K562 (cell line): ENCODE results near the gene EVX1. TPM values are rescaled to one million over a fixed set of nuclear protein-coding genes. Genes with fewer than 3 reads are reported as not detected.
A peak's percentile ranks its signal among the peaks of the same experiment; 100 is the strongest.

Experiments used
- ATAC-seq: fragments of 200-7000 bp; cut with Tn5 transposase; 3 replicates; pipeline ENCODE4 v1.9.1; 2020; ENCODE audit warnings: moderate library complexity
- BruUV-seq: library from RNA; stranded (reverse); fragments of 400-500 nt; replicated peaks from 2 replicates; lab custom pipeline; 2021; lab: Mats Ljungman, UMichigan
- CTCF ChIA-PET: fragments of 300-600 bp; formaldehyde crosslinking; extraction: SDS; loops from one replicate; lab custom pipeline; 2021; ENCODE audit warnings: low intra/inter-chr PET ratio; lab: Yijun Ruan, JAX
- POLR2A ChIA-PET: fragments of 300-600, 350-650 bp; sonication (Branson Sonifier 250); formaldehyde crosslinking; extraction: SDS; loops from one replicate; lab custom pipeline; 2021; ENCODE audit warnings: antibody characterized with exemption, inconsistent platforms; lab: Yijun Ruan, JAX
- DNase-seq, 4 experiments: peaks; one replicate each; pipeline versions ENCODE4 v3.0.0 to v3.0.0-alpha.2; 2011 to 2018; ENCODE audit warnings: low spot score in 3 of 4, mixed read lengths in 3 of 4; ENCODE audit errors: extremely low read depth in 1 of 4
- FAIRE-seq: peaks from 2 replicates; lab custom pipeline; 2011; peaks lifted over from hg19 to GRCh38; lab: Jason Lieb, UNC
- H2AFZ ChIP-seq: 2 replicates; pipeline ENCODE4 v1.6.0; 2011; ENCODE audit warnings: low read depth, low read length, control low read depth, inconsistent platforms
- H3K27ac ChIP-seq: fragments of 200-600 bp; 3 replicates; pipeline ENCODE4 v1.8.0; 2011; ENCODE audit warnings: low read depth, mild to moderate bottlenecking, control low read depth, inconsistent platforms, low read length, moderate library complexity, mixed read lengths; ENCODE audit errors: extremely low read depth
- H3K27me3 ChIP-seq, 2 experiments: fragments of 300-600 bp in 1 of 2; 2 replicates in 1 of 2; 3 replicates in 1 of 2; pipeline versions ENCODE4 v1.6.0 to v1.8.0; 2011; ENCODE audit warnings: inconsistent platforms in 2 of 2, low read length in 2 of 2, mild to moderate bottlenecking in 1 of 2, mixed read lengths in 1 of 2, moderate library complexity in 1 of 2; ENCODE audit not compliant: control insufficient read depth in 2 of 2, insufficient read depth in 2 of 2
- H3K36me3 ChIP-seq: fragments of 300-600 bp; 3 replicates; pipeline ENCODE4 v1.8.0; 2011; ENCODE audit warnings: mild to moderate bottlenecking, low read length, inconsistent platforms; ENCODE audit not compliant: control insufficient read depth, insufficient read depth
- H3K4me1 ChIP-seq, 2 experiments: fragments of 200-600 bp in 1 of 2; replicated peaks in 1 of 2; 2 replicates in 1 of 2; 3 replicates in 1 of 2; pipeline versions ENCODE4 v1.5.1 to v1.8.0; 2011; ENCODE audit warnings: inconsistent platforms in 2 of 2, low read length in 2 of 2, mild to moderate bottlenecking in 1 of 2, mixed read lengths in 1 of 2, moderate library complexity in 1 of 2; ENCODE audit not compliant: control insufficient read depth in 2 of 2, insufficient read depth in 2 of 2
- H3K4me2 ChIP-seq: 2 replicates; pipeline ENCODE4 v1.6.1; 2011; ENCODE audit warnings: low read length, control low read depth, inconsistent platforms, mixed read lengths; ENCODE audit not compliant: insufficient read depth
- H3K4me3 ChIP-seq: fragments of 200-600 bp; sonication (generic), shearing (Covaris generic); 2 replicates; pipeline ENCODE4 v1.5.1; 2016; ENCODE audit warnings: control low read depth, inconsistent platforms
- H3K79me2 ChIP-seq: fragments of 200-600 bp; 3 replicates; pipeline ENCODE4 v1.8.0; 2011; ENCODE audit warnings: low read length, inconsistent platforms; ENCODE audit not compliant: control insufficient read depth, insufficient read depth
- H3K9ac ChIP-seq, 2 experiments: 2 replicates each; pipeline versions ENCODE4 v1.6.0 to v1.6.1; 2011; ENCODE audit warnings: low read depth in 2 of 2, low read length in 2 of 2, control low read depth in 1 of 2, inconsistent platforms in 1 of 2, mild to moderate bottlenecking in 1 of 2, mixed read lengths in 1 of 2; ENCODE audit not compliant: insufficient read depth in 1 of 2
- H3K9me1 ChIP-seq: one replicate; pipeline ENCODE4 v1.6.0; 2011; ENCODE audit warnings: inconsistent platforms, mild to moderate bottlenecking, low read length, moderate library complexity; ENCODE audit not compliant: control insufficient read depth, insufficient read depth
- H3K9me3 ChIP-seq: replicated peaks from 2 replicates; pipeline ENCODE4 v1.5.1; 2011; ENCODE audit warnings: low read depth, low read length, inconsistent platforms; ENCODE audit not compliant: control insufficient read depth, insufficient read depth
- H4K20me1 ChIP-seq: replicated peaks from 2 replicates; pipeline ENCODE4 v1.6.1; 2011; ENCODE audit warnings: low read length, inconsistent platforms, mixed read lengths; ENCODE audit not compliant: control insufficient read depth, insufficient read depth
- MAFK ChIP-seq: IDR thresholded peaks from 2 replicates; pipeline ENCODE4 v1.6.1; 2011; ENCODE audit warnings: low read length, improper control_type of control experiment
- POLR2G ChIP-seq: fragments of 200-400 bp; formaldehyde crosslinking; IDR thresholded peaks from 2 replicates; pipeline ENCODE4 v1.6.1; 2017; ENCODE audit warnings: low read depth, mild to moderate bottlenecking, antibody characterized with exemption, low read length, moderate library complexity
- RNF2 ChIP-seq: sonication (generic); IDR thresholded peaks from 2 replicates; pipeline ENCODE4 v1.6.1; 2016
- ZNF239 ChIP-seq: fragments of 250-450 bp; sonication (Bioruptor Pico); IDR thresholded peaks from 2 replicates; pipeline ENCODE4 v1.4.0; 2020; ENCODE audit warnings: mild to moderate bottlenecking
- whole genome bisulfite sequencing: fragments of 100-300 bp; shearing (Covaris generic); methylation state at CpG from one replicate; pipeline ENCODE4 v1.1.6; 2016; ENCODE audit warnings: low coverage, mixed read lengths; ENCODE audit not compliant: insufficient coverage; ENCODE audit errors: missing lambda C conversion rate; 5-methylcytosine and 5-hydroxymethylcytosine counted together
- in situ Hi-C: fragments of 300-500 bp; cut with MboI; formaldehyde crosslinking; loops from 4 replicates; pipeline ENCODE4 v1.15.0; 2018; ENCODE audit warnings: inconsistent platforms, mixed read lengths
- intact Hi-C: fragments of 100-400 bp; cut with micrococcal nuclease; formaldehyde crosslinking; loops from 2 replicates; pipeline ENCODE4 v1.14.2; 2022
- polyA plus RNA-seq, 8 experiments: library from polyadenylated mRNA; depleted of rRNA in 4 of 8; stranded (reverse) in 5 of 8; unstranded in 3 of 8; fragments of >200 nt; fragmentation: Nextera tagmentation in 2 of 8; fragmentation: Illumina TruSeq in 1 of 8; extraction: Ambion mirVana in 2 of 8; extraction: Trizol in 1 of 8; gene quantifications; 2 replicates each; pipeline versions ENCODE4 v1.2.1 to v1.2.3, GENCODE V29; 2011 to 2014; ENCODE audit warnings: inconsistent platforms in 1 of 8, missing spikeins in 1 of 8
- total RNA-seq, 7 experiments: library from RNA; depleted of rRNA in 6 of 7; stranded (reverse); fragments of >200 nt in 6 of 7; fragmentation: Illumina TruSeq in 2 of 7; extraction: Trizol in 2 of 7; gene quantifications; 2 replicates each; pipeline versions ENCODE4 v1.2.1 to v1.2.3, GENCODE V29; 2011 to 2021; ENCODE audit warnings: low replicate concordance in 1 of 7
- TF ChIP-seq, protein P1 (sequence below): sonication (generic); formaldehyde crosslinking; IDR thresholded peaks from 2 replicates; pipeline ENCODE4 v1.8.0; 2022; ENCODE audit warnings: mild to moderate bottlenecking, missing genetic modification reagents
- TF ChIP-seq, protein P2 (sequence below): fragments of 450-650 bp; IDR thresholded peaks from 2 replicates; pipeline ENCODE4 v1.7.1; 2018; ENCODE audit warnings: mild to moderate bottlenecking, low read depth; ENCODE audit not compliant: partially characterized antibody

EVX1 gene
- total and polyA plus RNA-seq, 9 of the 15 experiments (the other 6 are each of a cell fraction or from before 2014, with no cell fraction given) = not detected

DNA sequence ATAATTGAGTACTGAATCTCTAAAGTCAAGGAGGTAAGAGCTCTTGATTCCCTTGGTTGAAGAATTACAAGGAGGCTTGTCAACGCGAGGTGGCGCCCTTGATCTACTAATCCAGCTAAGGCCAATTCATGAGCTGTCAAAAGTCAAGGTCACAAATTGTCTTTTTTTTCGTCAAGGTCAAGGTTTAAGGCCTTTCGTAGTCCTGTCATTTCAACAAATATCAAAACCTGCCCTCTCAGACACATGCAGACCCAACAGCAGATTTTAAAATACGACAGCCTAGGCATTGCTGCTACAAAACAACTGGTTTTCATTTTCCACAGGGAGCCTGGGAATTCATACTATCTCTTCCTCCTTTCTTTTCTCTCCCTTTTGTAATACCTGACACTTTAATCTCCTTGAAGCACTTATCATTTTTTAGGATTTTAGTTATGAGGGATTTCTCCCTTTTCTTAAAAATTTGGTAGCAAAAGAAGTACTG, 46.3 kb upstream of the EVX1 start (continued):
- TF ChIP-seq POLR2G = no peak
- TF ChIP-seq, all 486 proteins: peak for 14

DNA sequence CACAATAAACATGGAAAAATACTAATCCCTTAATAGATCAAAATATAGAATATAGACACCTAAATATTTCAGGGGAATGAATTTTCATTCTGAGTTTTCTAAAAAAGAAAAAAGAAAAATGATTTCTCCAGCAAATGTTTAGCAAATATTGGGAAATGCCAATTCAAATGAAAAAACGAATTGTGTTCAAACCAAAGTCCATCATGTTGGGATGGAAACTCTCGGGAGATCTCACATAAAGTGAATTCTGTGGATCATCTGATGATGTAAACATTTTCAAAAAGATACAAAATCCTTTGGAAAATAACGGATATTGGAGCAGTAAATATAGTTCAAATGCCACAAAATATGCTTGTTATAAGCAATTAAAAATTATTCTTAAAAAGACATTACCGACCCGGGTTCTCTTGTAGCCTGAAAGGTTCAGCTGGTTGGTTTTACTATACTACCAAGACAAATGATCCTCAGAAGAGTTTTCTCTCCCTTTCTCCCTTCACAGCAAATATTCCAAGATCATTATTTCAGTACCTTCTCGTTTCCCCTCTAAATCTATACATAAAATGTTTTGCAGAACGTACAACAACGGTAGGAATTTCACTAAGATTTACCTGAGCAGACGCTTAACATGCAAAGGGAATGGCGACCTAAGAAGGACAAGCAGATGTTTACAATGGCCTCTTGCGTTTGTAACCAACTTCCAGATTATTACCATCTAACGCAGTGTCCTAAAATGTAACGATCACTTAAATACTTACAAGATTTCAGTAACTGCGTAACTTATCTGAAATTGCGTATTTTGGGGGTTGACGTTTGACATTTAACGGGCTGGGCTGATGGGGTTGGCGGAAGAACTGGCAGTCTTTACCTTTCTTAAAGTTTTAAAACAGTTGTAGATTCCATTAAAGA, 45.2 kb upstream of the EVX1 start:
- Histone ChIP-seq H3K36me3 (no peaks in the 10 kb centered on the region), H3K27me3 (peaks cover 28 to 49% of the 10 kb centered on the region in 2 experiments), H3K4me3 (no peak overlapping the region), H3K4me2 (no peak overlapping the region), H3K27ac (no peak overlapping the region), H3K9me3 (no peaks in the 10 kb centered on the region), H3K4me1 (peaks cover 0 to 17% of the 10 kb centered on the region in 2 experiments; a peak in 1 of 5 replicates), H3K9ac (no peak overlapping the region), H4K20me1 (0 out of 2 replicates have a peak, but pooled peaks cover 3% of the 10 kb centered on the region), H3K9me1 (no peaks in the 10 kb centered on the region), H2AFZ (no peak overlapping the region), H3K79me2 (no peaks in the 10 kb centered on the region)
- DNase-seq = no peak
- ChIA-PET CTCF (interaction anchor here (0.7 to 2.8 kb wide), 4 partner anchors 130 to 736 kb away, joined by 3 to 25 read pairs (median 8); no protein-coding TSS in a partner anchor), POLR2A (no interaction called here)
- no TSS peak for BruUV-seq
- FAIRE-seq = no peak
- no peak for ATAC-seq
- in situ Hi-C loops = no loop called here
- peak; percentile 36; the same call in 1 of the 2 replicates for TF ChIP-seq RNF2
- TF ChIP-seq, protein P1, sequence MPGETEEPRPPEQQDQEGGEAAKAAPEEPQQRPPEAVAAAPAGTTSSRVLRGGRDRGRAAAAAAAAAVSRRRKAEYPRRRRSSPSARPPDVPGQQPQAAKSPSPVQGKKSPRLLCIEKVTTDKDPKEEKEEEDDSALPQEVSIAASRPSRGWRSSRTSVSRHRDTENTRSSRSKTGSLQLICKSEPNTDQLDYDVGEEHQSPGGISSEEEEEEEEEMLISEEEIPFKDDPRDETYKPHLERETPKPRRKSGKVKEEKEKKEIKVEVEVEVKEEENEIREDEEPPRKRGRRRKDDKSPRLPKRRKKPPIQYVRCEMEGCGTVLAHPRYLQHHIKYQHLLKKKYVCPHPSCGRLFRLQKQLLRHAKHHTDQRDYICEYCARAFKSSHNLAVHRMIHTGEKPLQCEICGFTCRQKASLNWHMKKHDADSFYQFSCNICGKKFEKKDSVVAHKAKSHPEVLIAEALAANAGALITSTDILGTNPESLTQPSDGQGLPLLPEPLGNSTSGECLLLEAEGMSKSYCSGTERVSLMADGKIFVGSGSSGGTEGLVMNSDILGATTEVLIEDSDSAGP (CRISPR knock-in tag) = no peak
- peak; percentile 85 for TF ChIP-seq ZNF239 (CRISPR knock-in tag)
- TF ChIP-seq, protein P2, sequence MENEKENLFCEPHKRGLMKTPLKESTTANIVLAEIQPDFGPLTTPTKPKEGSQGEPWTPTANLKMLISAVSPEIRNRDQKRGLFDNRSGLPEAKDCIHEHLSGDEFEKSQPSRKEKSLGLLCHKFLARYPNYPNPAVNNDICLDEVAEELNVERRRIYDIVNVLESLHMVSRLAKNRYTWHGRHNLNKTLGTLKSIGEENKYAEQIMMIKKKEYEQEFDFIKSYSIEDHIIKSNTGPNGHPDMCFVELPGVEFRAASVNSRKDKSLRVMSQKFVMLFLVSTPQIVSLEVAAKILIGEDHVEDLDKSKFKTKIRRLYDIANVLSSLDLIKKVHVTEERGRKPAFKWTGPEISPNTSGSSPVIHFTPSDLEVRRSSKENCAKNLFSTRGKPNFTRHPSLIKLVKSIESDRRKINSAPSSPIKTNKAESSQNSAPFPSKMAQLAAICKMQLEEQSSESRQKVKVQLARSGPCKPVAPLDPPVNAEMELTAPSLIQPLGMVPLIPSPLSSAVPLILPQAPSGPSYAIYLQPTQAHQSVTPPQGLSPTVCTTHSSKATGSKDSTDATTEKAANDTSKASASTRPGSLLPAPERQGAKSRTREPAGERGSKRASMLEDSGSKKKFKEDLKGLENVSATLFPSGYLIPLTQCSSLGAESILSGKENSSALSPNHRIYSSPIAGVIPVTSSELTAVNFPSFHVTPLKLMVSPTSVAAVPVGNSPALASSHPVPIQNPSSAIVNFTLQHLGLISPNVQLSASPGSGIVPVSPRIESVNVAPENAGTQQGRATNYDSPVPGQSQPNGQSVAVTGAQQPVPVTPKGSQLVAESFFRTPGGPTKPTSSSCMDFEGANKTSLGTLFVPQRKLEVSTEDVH = no peak
- TF ChIP-seq MAFK = no peak
- whole genome bisulfite sequencing = 7% methylated on average over 18 of the region's 18 CpGs
- intact Hi-C loops = loop anchor here (2.0 to 5.0 kb wide), 4 partner anchors 380 to 895 kb away; no protein-coding TSS in a partner anchor
